GM20000 (cell line): ENCODE results near the gene ARHGAP26.
"Not testable (repeated sequence)": the region's sequence is repeated elsewhere in the genome, so short reads cannot be mapped to it uniquely, and the experiment has no call there.

Experiments used
- DNase-seq: peaks from one replicate; pipeline ENCODE4 v3.0.0; 2012; ENCODE audit warnings: low spot score
- CTCF ChIP-seq: IDR thresholded peaks from 2 replicates; pipeline ENCODE4 v1.5.1; 2012; ENCODE audit warnings: mild to moderate bottlenecking, control low read depth; ENCODE audit errors: extremely low read depth, missing control alignments

Gene ARHGAP26

GRCh38 chr5:142926549-142926948 is 156.4 kb downstream of the ARHGAP26 start:
- no peak for DNase-seq

GRCh38 chr5:142928999-142929398 is 158.8 kb downstream of the ARHGAP26 start:
- not testable (repeated sequence) for DNase-seq

More at GRCh38 chr5:142926549-142926948, 156.4 kb downstream of the ARHGAP26 start:
- TF ChIP-seq CTCF: no peak

- no peak for TF ChIP-seq CTCF
These were observed 159.4 kb downstream of the ARHGAP26 start for GRCh38 chr5:142929587-142929986.

GRCh38 chr5:142930395-142931110 is 160.4 kb downstream of the ARHGAP26 start:
- no peak for TF ChIP-seq CTCF
- DNase-seq: no peak

More at GRCh38 chr5:142929587-142929986, 159.4 kb downstream of the ARHGAP26 start:
- no peak for DNase-seq

GRCh38 chr5:142931896-142932686 is 161.9 kb downstream of the ARHGAP26 start:
- no peak for DNase-seq

GRCh38 chr5:142934051-142934762 is 164.0 kb downstream of the ARHGAP26 start:
- no peak for DNase-seq
- no peak for TF ChIP-seq CTCF

More at GRCh38 chr5:142931896-142932686, 161.9 kb downstream of the ARHGAP26 start:
- TF ChIP-seq CTCF: no peak

- DNase-seq: no peak
- TF ChIP-seq CTCF: no peak
These were observed 164.8 kb downstream of the ARHGAP26 start for GRCh38 chr5:142935014-142935413.
